CD14-positive monocyte (primary cell): ENCODE data around the gene ATP5F1B. TPM values are rescaled to one million over a fixed set of nuclear protein-coding genes. Genes with fewer than 3 reads are reported as not detected.
A peak's percentile ranks its signal among the peaks of the same experiment; 100 is the strongest.

ENCODE experiments used
- DNase-seq, 3 donors: peaks; one replicate each; pipeline ENCODE4 v3.0.0-alpha.2; 2011 to 2022
- H2AFZ ChIP-seq: 2 replicates; pipeline ENCODE4 v1.6.0; 2012; ENCODE audit warnings: mild to moderate bottlenecking, low read depth, low read length, inconsistent platforms; ENCODE audit not compliant: insufficient read depth, poor library complexity, severe bottlenecking
- H3K27ac ChIP-seq, 2 donors: 1 replicate in 1 of 2; 2 replicates in 1 of 2; pipeline ENCODE4 v1.5.1; 2012 to 2013; ENCODE audit warnings: low read length in 2 of 2, control low read depth in 1 of 2, inconsistent platforms in 1 of 2, low read depth in 1 of 2, mild to moderate bottlenecking in 1 of 2
- H3K27me3 ChIP-seq, 2 donors: one replicate each; pipeline versions ENCODE4 v1.6.0 to v1.6.1; 2011 to 2013; ENCODE audit warnings: low read length in 2 of 2; ENCODE audit not compliant: control insufficient read depth in 2 of 2, insufficient read depth in 2 of 2
- H3K36me3 ChIP-seq, 2 donors: replicated peaks in 1 of 2; 1 replicate in 1 of 2; 2 replicates in 1 of 2; pipeline versions ENCODE4 v1.5.1 to v1.6.1; 2012 to 2013; ENCODE audit warnings: low read length in 2 of 2, control low read depth in 1 of 2, inconsistent platforms in 1 of 2, mild to moderate bottlenecking in 1 of 2; ENCODE audit not compliant: insufficient read depth in 2 of 2, control insufficient read depth in 1 of 2
- H3K4me1 ChIP-seq, 2 donors: 1 replicate in 1 of 2; 2 replicates in 1 of 2; pipeline versions ENCODE4 v1.5.1 to v1.6.1; 2012 to 2013; ENCODE audit warnings: low read length in 2 of 2, control low read depth in 1 of 2, inconsistent platforms in 1 of 2, mild to moderate bottlenecking in 1 of 2, moderate library complexity in 1 of 2; ENCODE audit not compliant: insufficient read depth in 2 of 2, control insufficient read depth in 1 of 2
- H3K4me2 ChIP-seq: replicated peaks from 2 replicates; pipeline ENCODE3; 2012; ENCODE audit warnings: low read length, moderate library complexity, mild to moderate bottlenecking; ENCODE audit not compliant: poor library complexity, severe bottlenecking; ENCODE audit errors: extremely low read depth
- H3K4me3 ChIP-seq, 3 experiments: fragments of 200-600 bp in 1 of 3; sonication (generic) in 1 of 3; replicated peaks in 1 of 3; 1 replicate in 2 of 3; 2 replicates in 1 of 3; pipeline ENCODE4 v1.5.1; 2011 to 2013; ENCODE audit warnings: low read length in 3 of 3, mild to moderate bottlenecking in 3 of 3, control low read depth in 2 of 3, low read depth in 2 of 3, inconsistent platforms in 1 of 3, moderate library complexity in 1 of 3
- H3K79me2 ChIP-seq: 2 replicates; pipeline ENCODE4 v1.6.0; 2012; ENCODE audit warnings: mild to moderate bottlenecking, control low read depth, inconsistent platforms, low read length, moderate library complexity; ENCODE audit not compliant: insufficient read depth
- H3K9ac ChIP-seq: 2 replicates; pipeline ENCODE4 v1.6.0; 2017; ENCODE audit warnings: low read length, mild to moderate bottlenecking; ENCODE audit not compliant: insufficient read depth, poor library complexity, severe bottlenecking
- H3K9me3 ChIP-seq, 2 donors: replicated peaks in 1 of 2; 1 replicate in 1 of 2; 2 replicates in 1 of 2; pipeline versions ENCODE4 v1.5.1 to v1.6.1; 2012 to 2013; ENCODE audit warnings: low read length in 2 of 2, control low read depth in 1 of 2; ENCODE audit not compliant: control insufficient read depth in 1 of 2, insufficient read depth in 1 of 2
- H4K20me1 ChIP-seq: 2 replicates; pipeline ENCODE4 v1.6.0; 2012; ENCODE audit warnings: mild to moderate bottlenecking, low read length, control low read depth, moderate library complexity; ENCODE audit not compliant: insufficient read depth
- H3K27ac Mint-ChIP-seq, 7 donors: one replicate each; pipeline ENCODE4 v1.8.0; 2020; ENCODE audit warnings: mild to moderate bottlenecking in 7 of 7, mixed read lengths in 7 of 7, moderate library complexity in 6 of 7, inconsistent platforms in 2 of 7
- H3K27me3 Mint-ChIP-seq, 3 donors: one replicate each; pipeline ENCODE4 v1.8.0; 2021 to 2022; ENCODE audit warnings: low read depth in 3 of 3, mild to moderate bottlenecking in 3 of 3, mixed read lengths in 3 of 3, moderate library complexity in 3 of 3, inconsistent platforms in 1 of 3
- H3K36me3 Mint-ChIP-seq, 2 donors: one replicate each; pipeline ENCODE4 v1.8.0; 2020; ENCODE audit warnings: mixed read lengths in 2 of 2, inconsistent platforms in 1 of 2, mild to moderate bottlenecking in 1 of 2
- H3K4me1 Mint-ChIP-seq: one replicate; pipeline ENCODE4 v1.8.0; 2020; ENCODE audit warnings: mild to moderate bottlenecking, mixed read lengths
- H3K4me3 Mint-ChIP-seq, 2 donors: one replicate each; pipeline ENCODE4 v1.8.0; 2020; ENCODE audit warnings: mild to moderate bottlenecking in 2 of 2, mixed read lengths in 2 of 2, moderate library complexity in 1 of 2
- H3K9me3 Mint-ChIP-seq, 7 donors: one replicate each; pipeline ENCODE4 v1.8.0; 2020 to 2022; ENCODE audit warnings: mixed read lengths in 7 of 7, mild to moderate bottlenecking in 6 of 7, moderate library complexity in 6 of 7, inconsistent platforms in 2 of 7
- WGBS: methylation state at CpG from one replicate; pipeline ENCODE4 v1.1.5; 2013; ENCODE audit warnings: missing lambda C conversion rate; ENCODE audit not compliant: insufficient coverage; 5-methylcytosine and 5-hydroxymethylcytosine counted together
- intact Hi-C, 2 donors: fragments of 100-400 bp; cut with micrococcal nuclease; formaldehyde crosslinking; loops; one replicate each; pipeline versions ENCODE4 v1.15.0 to v1.15.1; 2023
- polyA plus RNA-seq, 3 donors: library from polyadenylated mRNA; depleted of rRNA in 1 of 3; unstranded in 2 of 3; stranded (reverse) in 1 of 3; fragments of 300-500 nt in 2 of 3; fragments of >200 nt in 1 of 3; fragmentation: Illumina TruSeq in 2 of 3; gene quantifications; 1 replicate in 2 of 3; 2 replicates in 1 of 3; pipeline ENCODE4 v1.2.3, GENCODE V29; 2012 to 2021
- TF ChIP-seq, protein P1 (sequence below): fragments of 200-600 bp; IDR thresholded peaks from one replicate; pipeline ENCODE4 v1.8.0; 2022; ENCODE audit warnings: antibody characterized with exemption, mild to moderate bottlenecking

Gene ATP5F1B
- polyA plus RNA-seq, 3 donors = 554 to 1,093 (median 1,038) TPM

- H3K36me3 ChIP-seq = peaks cover 4 to 8% of the 10 kb centered on the region in 2 donors
- Mint-ChIP-seq H3K9me3 (no peaks in the 10 kb centered on the region), H3K4me1 (peaks cover 80% of the 10 kb centered on the region), H3K36me3 (peaks cover 4 to 12% of the 10 kb centered on the region in 2 donors), H3K27me3 (no peaks in the 10 kb centered on the region), H3K27ac (peak overlapping the region; percentile 74 to 89 (median 84)), H3K4me3 (peak overlapping the region; percentile 68 to 99)
- peak in 1 of 3 donors; percentile 8 for DNase-seq
- no peaks in the 10 kb centered on the region for H3K9me3 ChIP-seq
- H2AFZ ChIP-seq = no peak overlapping the region
- H3K27me3 ChIP-seq = no peaks in the 10 kb centered on the region
- H3K4me2 ChIP-seq = peak overlapping the region; percentile 99
- peak overlapping the region in 1 of 2 donors; percentile 63 for H3K27ac ChIP-seq
- peaks cover 85% of the 10 kb centered on the region for H3K79me2 ChIP-seq
- intact Hi-C loops = no loop called here
- TF ChIP-seq, protein P1, sequence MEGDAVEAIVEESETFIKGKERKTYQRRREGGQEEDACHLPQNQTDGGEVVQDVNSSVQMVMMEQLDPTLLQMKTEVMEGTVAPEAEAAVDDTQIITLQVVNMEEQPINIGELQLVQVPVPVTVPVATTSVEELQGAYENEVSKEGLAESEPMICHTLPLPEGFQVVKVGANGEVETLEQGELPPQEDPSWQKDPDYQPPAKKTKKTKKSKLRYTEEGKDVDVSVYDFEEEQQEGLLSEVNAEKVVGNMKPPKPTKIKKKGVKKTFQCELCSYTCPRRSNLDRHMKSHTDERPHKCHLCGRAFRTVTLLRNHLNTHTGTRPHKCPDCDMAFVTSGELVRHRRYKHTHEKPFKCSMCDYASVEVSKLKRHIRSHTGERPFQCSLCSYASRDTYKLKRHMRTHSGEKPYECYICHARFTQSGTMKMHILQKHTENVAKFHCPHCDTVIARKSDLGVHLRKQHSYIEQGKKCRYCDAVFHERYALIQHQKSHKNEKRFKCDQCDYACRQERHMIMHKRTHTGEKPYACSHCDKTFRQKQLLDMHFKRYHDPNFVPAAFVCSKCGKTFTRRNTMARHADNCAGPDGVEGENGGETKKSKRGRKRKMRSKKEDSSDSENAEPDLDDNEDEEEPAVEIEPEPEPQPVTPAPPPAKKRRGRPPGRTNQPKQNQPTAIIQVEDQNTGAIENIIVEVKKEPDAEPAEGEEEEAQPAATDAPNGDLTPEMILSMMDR = no peak
- H3K9ac ChIP-seq = no peak overlapping the region
- peaks cover 53% of the 10 kb centered on the region for H4K20me1 ChIP-seq
- 20% methylated on average over 1 of the region's 4 CpGs for WGBS
- H3K4me3 ChIP-seq = peak overlapping the region; percentile 11 to 94 (median 19)
- H3K4me1 ChIP-seq = peaks cover 72 to 82% of the 10 kb centered on the region in 2 donors
Observed at GRCh38 chr12:56632701-56633467, 12.9 kb downstream of the ATP5F1B start.

DNA sequence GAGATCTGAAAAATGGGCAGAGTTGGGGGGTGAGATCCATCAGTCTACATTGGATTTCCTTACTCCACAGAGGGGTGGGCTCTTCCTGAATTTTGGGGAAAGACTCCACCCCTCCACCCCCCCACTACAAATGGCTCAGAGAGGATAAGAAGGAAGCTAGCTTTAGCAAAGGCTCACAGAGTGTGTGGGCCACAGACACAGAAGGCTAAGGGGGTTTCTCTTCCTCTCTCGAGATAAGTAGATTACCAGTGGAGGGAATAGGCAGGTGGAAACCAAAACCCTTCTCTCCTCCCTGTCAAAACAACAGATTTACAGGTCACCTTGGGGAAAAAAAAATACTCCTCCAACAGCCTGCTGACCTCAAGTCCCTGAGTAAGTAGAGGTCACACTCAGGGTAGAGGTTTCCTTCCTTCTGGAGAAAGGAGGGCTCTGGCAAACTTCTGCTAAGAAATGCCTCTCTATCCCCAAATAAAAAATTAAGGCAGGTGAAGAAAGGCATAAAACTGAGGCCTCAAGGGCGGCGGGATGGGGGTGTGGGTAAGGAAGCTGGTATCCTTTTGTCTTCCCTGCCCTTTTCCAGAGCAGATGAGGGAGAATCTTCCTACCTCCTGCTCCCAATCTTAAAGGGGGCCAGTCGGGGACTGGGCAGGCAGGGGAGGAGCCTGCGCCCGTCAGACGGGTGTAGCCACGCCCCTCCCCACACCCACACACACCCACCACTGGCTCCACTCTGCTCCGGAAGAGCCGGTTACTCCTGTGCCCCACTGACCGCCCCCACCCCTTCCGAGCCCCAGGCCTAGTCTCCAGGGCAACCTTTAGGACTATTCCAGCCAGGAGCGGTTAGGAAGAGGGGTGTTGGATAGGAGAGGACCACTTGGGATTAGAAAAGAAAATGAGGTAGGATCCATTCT, 13.7 kb downstream of the ATP5F1B start:
- H3K4me3 Mint-ChIP-seq = peak overlapping the region; percentile 68 to 99
- peaks cover 4 to 14% of the 10 kb centered on the region in 2 donors for H3K36me3 Mint-ChIP-seq
- Histone ChIP-seq H3K9ac (peak overlapping the region; percentile 19), H2AFZ (no peak overlapping the region), H3K36me3 (peaks cover 2 to 6% of the 10 kb centered on the region in 2 donors), H3K9me3 (no peaks in the 10 kb centered on the region), H3K27ac (peak overlapping the region; percentile 49 to 63), H3K27me3 (no peaks in the 10 kb centered on the region), H4K20me1 (peaks cover 57% of the 10 kb centered on the region), H3K4me3 (peak overlapping the region; percentile 11 to 94 (median 19)), H3K4me1 (peaks cover 64 to 74% of the 10 kb centered on the region in 2 donors), H3K79me2 (peaks cover 90% of the 10 kb centered on the region), H3K4me2 (peak overlapping the region; percentile 99)
- peak in 2 of 3 donors; percentile 25 to 26 for DNase-seq
- peaks cover 73% of the 10 kb centered on the region for H3K4me1 Mint-ChIP-seq
- no peaks in the 10 kb centered on the region for H3K27me3 Mint-ChIP-seq
- H3K27ac Mint-ChIP-seq = peak overlapping the region; percentile 74 to 89 (median 84)
- intact Hi-C loops = no loop called here
- TF ChIP-seq, protein P1 = no peak
- no CpG with 5 or more reads among the region's 13 CpGs for WGBS
- no peaks in the 10 kb centered on the region for H3K9me3 Mint-ChIP-seq
